ENCODE data around the gene CMTM5. TPM values are rescaled to one million over a fixed set of nuclear protein-coding genes. Genes with fewer than 3 reads are reported as not detected.

The CMTM5 gene
- total RNA-seq, 1 experiment from 2014 or later = not detected

DNA sequence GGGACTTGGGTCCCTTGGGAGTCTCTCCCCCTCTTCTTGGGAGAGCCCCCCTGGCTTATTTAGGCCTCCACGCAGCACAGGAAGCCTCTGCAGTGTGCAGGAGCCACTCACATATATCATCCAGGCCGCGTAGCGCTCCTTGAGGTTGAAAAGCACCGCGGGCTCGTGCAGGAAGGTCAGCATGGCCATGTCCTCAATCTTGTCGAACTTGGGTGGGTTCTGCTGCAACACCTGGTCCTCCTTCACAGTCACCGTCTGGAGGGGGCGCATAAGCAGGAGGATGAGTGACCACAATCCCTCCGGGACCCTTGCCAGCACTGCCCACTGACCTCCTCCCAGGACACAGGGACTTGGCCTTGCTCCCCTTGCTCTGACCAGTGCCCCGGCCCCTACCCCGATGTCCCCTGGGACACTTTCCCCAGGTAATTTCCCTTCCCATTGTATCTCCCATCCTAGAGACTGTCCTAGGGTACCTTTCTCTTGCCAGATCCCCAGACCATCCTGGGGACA lies 28.7 kb downstream of the CMTM5 start:
- TF ChIP-seq JUND (IDR thresholded peaks at IDR 0.05) = no peak
- Histone ChIP-seq H3K79me2 (ENCODE audit: insufficient read depth, low read length) (no peaks in the 10 kb centered on the region), H2AFZ (ENCODE audit: low read depth, low read length, poor library complexity, severe bottlenecking) (no peak overlapping the region), H3K4me1 (ENCODE audit: control insufficient read depth in 1 of 2, insufficient read depth in 2 of 2, low read length in 2 of 2) (no peaks in the 10 kb centered on the region), H4K20me1 (ENCODE audit: insufficient read depth) (no peaks in the 10 kb centered on the region), H3K4me3 (replicated peaks in 1 of 2; ENCODE audit: low read depth in 1 of 2, low read length in 2 of 2) (no peak overlapping the region), H3K27ac (ENCODE audit: low read depth, low read length) (no peak overlapping the region), H3K36me3 (ENCODE audit: control insufficient read depth in 1 of 2, insufficient read depth in 2 of 2, low read length in 2 of 2) (no peaks in the 10 kb centered on the region), H3K9me3 (ENCODE audit: control insufficient read depth in 1 of 2, insufficient read depth in 1 of 2, low read depth in 1 of 2, low read length in 2 of 2) (no peaks in the 10 kb centered on the region), H3K9me2 (ENCODE audit: insufficient read depth) (no peaks in the 10 kb centered on the region), H3K4me2 (ENCODE audit: low read length) (no peak overlapping the region), H3K27me3 (ENCODE audit: insufficient read depth, low read length) (peaks cover 26% of the 10 kb centered on the region; the same call in 1 of the 2 replicates), H3K9ac (ENCODE audit: low read length) (no peak overlapping the region)
- no peak for DNase-seq (ENCODE audit: low read depth, low spot score)
- ChIA-PET CTCF (no interaction called here), POLR2A (no interaction called here), RAD21 (ENCODE audit: low non-redundant PET in 1 of 2, low total read pairs in 2 of 2, uncharacterized antibody in 2 of 2, unreplicated experiment in 2 of 2) (no interaction called here)
- no TSS peak for BruUV-seq (replicated peaks)
- ATAC-seq = no peak
- intact Hi-C loops (cut with micrococcal nuclease) = no loop called here

DNA sequence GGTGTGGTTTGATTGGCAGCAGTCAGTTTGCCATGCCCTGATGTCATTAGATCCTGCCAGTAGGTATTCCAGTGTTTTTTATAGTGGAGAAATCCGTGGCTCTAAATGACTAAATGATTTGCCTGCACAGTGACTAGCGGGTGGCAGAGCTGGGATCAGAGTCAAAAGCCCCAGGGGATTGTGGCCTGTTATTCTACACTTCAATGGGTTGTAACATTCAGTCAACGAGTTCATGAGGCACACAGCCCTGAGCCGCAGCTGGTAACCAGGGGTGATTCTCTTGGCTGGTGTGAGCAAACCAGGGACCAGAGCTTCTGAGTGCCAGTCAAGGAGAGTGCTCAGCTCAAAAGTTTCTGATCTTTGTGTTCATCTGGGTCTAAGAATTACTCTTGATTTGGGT lies 29.4 kb downstream of the CMTM5 start:
- no peak for DNase-seq (ENCODE audit: low read depth, low spot score)
- intact Hi-C loops (cut with micrococcal nuclease) = no loop called here
- CTCF ChIA-PET = no interaction called here
- H3K4me3 ChIP-seq (replicated peaks in 1 of 2; ENCODE audit: low read depth in 1 of 2, low read length in 2 of 2) = no peak overlapping the region
- POLR2A ChIA-PET = no interaction called here
- no peaks in the 10 kb centered on the region for H4K20me1 ChIP-seq (ENCODE audit: insufficient read depth)
- TF ChIP-seq, protein P1, sequence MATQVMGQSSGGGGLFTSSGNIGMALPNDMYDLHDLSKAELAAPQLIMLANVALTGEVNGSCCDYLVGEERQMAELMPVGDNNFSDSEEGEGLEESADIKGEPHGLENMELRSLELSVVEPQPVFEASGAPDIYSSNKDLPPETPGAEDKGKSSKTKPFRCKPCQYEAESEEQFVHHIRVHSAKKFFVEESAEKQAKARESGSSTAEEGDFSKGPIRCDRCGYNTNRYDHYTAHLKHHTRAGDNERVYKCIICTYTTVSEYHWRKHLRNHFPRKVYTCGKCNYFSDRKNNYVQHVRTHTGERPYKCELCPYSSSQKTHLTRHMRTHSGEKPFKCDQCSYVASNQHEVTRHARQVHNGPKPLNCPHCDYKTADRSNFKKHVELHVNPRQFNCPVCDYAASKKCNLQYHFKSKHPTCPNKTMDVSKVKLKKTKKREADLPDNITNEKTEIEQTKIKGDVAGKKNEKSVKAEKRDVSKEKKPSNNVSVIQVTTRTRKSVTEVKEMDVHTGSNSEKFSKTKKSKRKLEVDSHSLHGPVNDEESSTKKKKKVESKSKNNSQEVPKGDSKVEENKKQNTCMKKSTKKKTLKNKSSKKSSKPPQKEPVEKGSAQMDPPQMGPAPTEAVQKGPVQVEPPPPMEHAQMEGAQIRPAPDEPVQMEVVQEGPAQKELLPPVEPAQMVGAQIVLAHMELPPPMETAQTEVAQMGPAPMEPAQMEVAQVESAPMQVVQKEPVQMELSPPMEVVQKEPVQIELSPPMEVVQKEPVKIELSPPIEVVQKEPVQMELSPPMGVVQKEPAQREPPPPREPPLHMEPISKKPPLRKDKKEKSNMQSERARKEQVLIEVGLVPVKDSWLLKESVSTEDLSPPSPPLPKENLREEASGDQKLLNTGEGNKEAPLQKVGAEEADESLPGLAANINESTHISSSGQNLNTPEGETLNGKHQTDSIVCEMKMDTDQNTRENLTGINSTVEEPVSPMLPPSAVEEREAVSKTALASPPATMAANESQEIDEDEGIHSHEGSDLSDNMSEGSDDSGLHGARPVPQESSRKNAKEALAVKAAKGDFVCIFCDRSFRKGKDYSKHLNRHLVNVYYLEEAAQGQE (IDR thresholded peaks at IDR 0.05; ENCODE audit: low read depth) = no peak
- TF ChIP-seq CBX3 (IDR thresholded peaks at IDR 0.05; ENCODE audit: low read depth) (no peak), EGR1 (IDR thresholded peaks at IDR 0.05; ENCODE audit: low read depth) (no peak), SIN3A (IDR thresholded peaks at IDR 0.05; ENCODE audit: low read depth) (no peak), SRF (IDR thresholded peaks at IDR 0.05; ENCODE audit: low read depth) (no peak), JUND (IDR thresholded peaks at IDR 0.05) (no peak), RAD21 (IDR thresholded peaks at IDR 0.05; ENCODE audit: low read depth) (no peak), EZH2phosphoT487 (IDR thresholded peaks at IDR 0.05; ENCODE audit: borderline replicate concordance) (no peak), CEBPB (IDR thresholded peaks at IDR 0.05; ENCODE audit: low read depth) (no peak)
- TF ChIP-seq, protein P2, sequence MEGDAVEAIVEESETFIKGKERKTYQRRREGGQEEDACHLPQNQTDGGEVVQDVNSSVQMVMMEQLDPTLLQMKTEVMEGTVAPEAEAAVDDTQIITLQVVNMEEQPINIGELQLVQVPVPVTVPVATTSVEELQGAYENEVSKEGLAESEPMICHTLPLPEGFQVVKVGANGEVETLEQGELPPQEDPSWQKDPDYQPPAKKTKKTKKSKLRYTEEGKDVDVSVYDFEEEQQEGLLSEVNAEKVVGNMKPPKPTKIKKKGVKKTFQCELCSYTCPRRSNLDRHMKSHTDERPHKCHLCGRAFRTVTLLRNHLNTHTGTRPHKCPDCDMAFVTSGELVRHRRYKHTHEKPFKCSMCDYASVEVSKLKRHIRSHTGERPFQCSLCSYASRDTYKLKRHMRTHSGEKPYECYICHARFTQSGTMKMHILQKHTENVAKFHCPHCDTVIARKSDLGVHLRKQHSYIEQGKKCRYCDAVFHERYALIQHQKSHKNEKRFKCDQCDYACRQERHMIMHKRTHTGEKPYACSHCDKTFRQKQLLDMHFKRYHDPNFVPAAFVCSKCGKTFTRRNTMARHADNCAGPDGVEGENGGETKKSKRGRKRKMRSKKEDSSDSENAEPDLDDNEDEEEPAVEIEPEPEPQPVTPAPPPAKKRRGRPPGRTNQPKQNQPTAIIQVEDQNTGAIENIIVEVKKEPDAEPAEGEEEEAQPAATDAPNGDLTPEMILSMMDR (IDR thresholded peaks at IDR 0.05 in 2 of 3, conservative IDR thresholded peaks at IDR 0.05 in 1 of 3; ENCODE audit: borderline replicate concordance in 1 of 3, insufficient read depth in 1 of 3, low read depth in 2 of 3, low read length in 2 of 3) = no peak
- no peaks in the 10 kb centered on the region for H3K36me3 ChIP-seq (ENCODE audit: control insufficient read depth in 1 of 2, insufficient read depth in 2 of 2, low read length in 2 of 2)
- H3K9ac ChIP-seq (ENCODE audit: low read length) = no peak overlapping the region
- BruUV-seq (replicated peaks) = no TSS peak
- H3K27ac ChIP-seq (ENCODE audit: low read depth, low read length) = no peak overlapping the region
- peaks cover 26% of the 10 kb centered on the region; the same call in 1 of the 2 replicates for H3K27me3 ChIP-seq (ENCODE audit: insufficient read depth, low read length)
- H2AFZ ChIP-seq (ENCODE audit: low read depth, low read length, poor library complexity, severe bottlenecking) = no peak overlapping the region
- no peaks in the 10 kb centered on the region for H3K4me1 ChIP-seq (ENCODE audit: control insufficient read depth in 1 of 2, insufficient read depth in 2 of 2, low read length in 2 of 2)
- H3K79me2 ChIP-seq (ENCODE audit: insufficient read depth, low read length) = no peaks in the 10 kb centered on the region
- H3K4me2 ChIP-seq (ENCODE audit: low read length) = no peak overlapping the region
- RAD21 ChIA-PET (ENCODE audit: low non-redundant PET in 1 of 2, low total read pairs in 2 of 2, uncharacterized antibody in 2 of 2, unreplicated experiment in 2 of 2) = no interaction called here
- H3K9me3 ChIP-seq (ENCODE audit: control insufficient read depth in 1 of 2, insufficient read depth in 1 of 2, low read depth in 1 of 2, low read length in 2 of 2) = no peaks in the 10 kb centered on the region
- ATAC-seq = no peak
- H3K9me2 ChIP-seq (ENCODE audit: insufficient read depth) = no peaks in the 10 kb centered on the region

Measured in HCT116 (cell line).